ENCODE data around the gene COX14.
"Not testable (repeated sequence)": the region's sequence is repeated elsewhere in the genome, so short reads cannot be mapped to it uniquely, and the experiment has no call there.

COX14 gene

GRCh38 chr12:50111693-50112455, at the start of gene COX14:
Gene COX14 (plus strand): TSS chr12:50112236. CDS start chr12:50120044, 7,808 bp downstream.
- FAIRE-seq: peak; percentile 92
- peak; percentile 98 for DNase-seq (ENCODE audit: low spot score)

GRCh38 chr12:50062728-50063460, 49.1 kb upstream of the COX14 start:
- FAIRE-seq (no peak), DNase-seq (ENCODE audit: low spot score) (no peak)

- no peak for DNase-seq (ENCODE audit: low spot score)
These were observed 46.2 kb upstream of the COX14 start for GRCh38 chr12:50065726-50066310.

GRCh38 chr12:50066402-50066801, 45.6 kb upstream of the COX14 start:
- no peak for FAIRE-seq

More at GRCh38 chr12:50065726-50066310, 46.2 kb upstream of the COX14 start:
- FAIRE-seq: no peak

GRCh38 chr12:50069069-50069468, 43.0 kb upstream of the COX14 start:
- FAIRE-seq (no peak), DNase-seq (ENCODE audit: low spot score) (no peak)

More at GRCh38 chr12:50066402-50066801, 45.6 kb upstream of the COX14 start:
- DNase-seq (ENCODE audit: low spot score): peak; percentile 74

- no peak for DNase-seq (ENCODE audit: low spot score)
- no peak for FAIRE-seq
These were observed 42.5 kb upstream of the COX14 start for GRCh38 chr12:50069539-50069938.

- peak; percentile 64 for DNase-seq (ENCODE audit: low spot score)
- no peak for FAIRE-seq
These were observed 41.5 kb upstream of the COX14 start for GRCh38 chr12:50070314-50071060.

GRCh38 chr12:50072198-50072907, 39.7 kb upstream of the COX14 start:
- DNase-seq (ENCODE audit: low spot score): no peak
- FAIRE-seq: no peak

GRCh38 chr12:50073206-50073605, 38.8 kb upstream of the COX14 start:
- DNase-seq (ENCODE audit: low spot score): no peak
- no peak for FAIRE-seq

- FAIRE-seq (no peak), DNase-seq (ENCODE audit: low spot score) (no peak)
These were observed 38.3 kb upstream of the COX14 start for GRCh38 chr12:50073712-50074111.

- peak; percentile 70 for DNase-seq (ENCODE audit: low spot score)
- FAIRE-seq: no peak
These were observed 36.9 kb upstream of the COX14 start for GRCh38 chr12:50074936-50075807.

- no peak for DNase-seq (ENCODE audit: low spot score)
- FAIRE-seq: no peak
These were observed 36.2 kb upstream of the COX14 start for GRCh38 chr12:50075808-50076170.

GRCh38 chr12:50077099-50077498, 34.9 kb upstream of the COX14 start:
- FAIRE-seq (no peak), DNase-seq (ENCODE audit: low spot score) (no peak)

GRCh38 chr12:50078281-50078680, 33.8 kb upstream of the COX14 start:
- DNase-seq (ENCODE audit: low spot score): no peak
- no peak for FAIRE-seq

- FAIRE-seq (no peak), DNase-seq (ENCODE audit: low spot score) (no peak)
These were observed 32.3 kb upstream of the COX14 start for GRCh38 chr12:50079771-50080170.

- DNase-seq (ENCODE audit: low spot score) (no peak), FAIRE-seq (no peak)
These were observed 30.8 kb upstream of the COX14 start for GRCh38 chr12:50081096-50081808.

- DNase-seq (ENCODE audit: low spot score) (no peak), FAIRE-seq (no peak)
These were observed 29.4 kb upstream of the COX14 start for GRCh38 chr12:50082644-50083043.

- FAIRE-seq: no peak
These were observed 28.7 kb upstream of the COX14 start for GRCh38 chr12:50083301-50083700.

GRCh38 chr12:50084409-50084774, 27.6 kb upstream of the COX14 start:
- FAIRE-seq; DNase-seq (ENCODE audit: low spot score): not testable (repeated sequence)

More at GRCh38 chr12:50083301-50083700, 28.7 kb upstream of the COX14 start:
- no peak for DNase-seq (ENCODE audit: low spot score)

Measured in RCC 7860 (cell line).